A673 (cell line): ENCODE measurements around the gene DIRAS1.

ENCODE experiments used
- EZH2 ChIP-seq: fragments of 200-600 bp; sonication (generic); IDR thresholded peaks from 2 replicates; pipeline ENCODE4 v1.6.1; 2017; ENCODE audit warnings: borderline replicate concordance, low read depth, mild to moderate bottlenecking, mixed read lengths, antibody characterized with exemption, low read length; ENCODE audit not compliant: poor library complexity, severe bottlenecking
- TF ChIP-seq, protein P1 (sequence below): fragments of 300-800, 200-600 bp; sonication (generic); conservative IDR thresholded peaks from 2 replicates; pipeline ENCODE4 v1.5.1; 2017; ENCODE audit warnings: low read depth, mild to moderate bottlenecking, antibody characterized with exemption, low read length, moderate library complexity, mixed read lengths

DNA sequence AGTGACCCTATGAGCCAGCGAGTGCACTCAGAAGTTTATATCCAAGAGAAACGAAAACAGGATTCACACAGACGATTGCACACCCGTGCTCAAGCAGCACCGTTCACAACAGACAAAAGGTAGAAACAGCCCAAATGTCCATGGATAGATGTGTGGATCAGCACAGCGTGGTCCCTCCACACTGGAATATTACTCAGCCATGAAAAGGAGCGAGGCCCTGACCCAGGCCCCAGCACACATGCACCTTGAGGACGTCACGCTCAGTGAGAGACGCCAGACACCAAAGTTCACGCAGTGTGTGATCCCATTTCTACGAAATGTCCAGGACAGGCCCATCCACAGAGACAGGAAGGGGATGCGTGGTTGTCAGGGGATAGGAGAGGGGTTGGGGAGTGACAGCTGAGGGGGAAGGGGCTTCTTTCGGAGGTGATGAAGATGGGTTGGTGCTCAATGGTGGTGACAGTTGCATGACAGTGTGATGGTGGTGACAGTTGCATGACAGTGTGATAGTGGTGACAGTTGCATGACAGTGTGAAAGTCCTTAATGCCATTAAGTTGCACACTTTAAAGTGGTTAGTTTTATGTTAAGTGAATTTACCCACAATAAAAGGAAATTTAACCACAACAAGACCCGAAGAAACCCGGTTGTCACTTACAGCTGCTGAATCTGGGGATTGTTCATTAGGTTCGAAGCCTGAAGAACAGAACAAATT is 37.6 kb upstream of the DIRAS1 start:
- TF ChIP-seq, protein P1, sequence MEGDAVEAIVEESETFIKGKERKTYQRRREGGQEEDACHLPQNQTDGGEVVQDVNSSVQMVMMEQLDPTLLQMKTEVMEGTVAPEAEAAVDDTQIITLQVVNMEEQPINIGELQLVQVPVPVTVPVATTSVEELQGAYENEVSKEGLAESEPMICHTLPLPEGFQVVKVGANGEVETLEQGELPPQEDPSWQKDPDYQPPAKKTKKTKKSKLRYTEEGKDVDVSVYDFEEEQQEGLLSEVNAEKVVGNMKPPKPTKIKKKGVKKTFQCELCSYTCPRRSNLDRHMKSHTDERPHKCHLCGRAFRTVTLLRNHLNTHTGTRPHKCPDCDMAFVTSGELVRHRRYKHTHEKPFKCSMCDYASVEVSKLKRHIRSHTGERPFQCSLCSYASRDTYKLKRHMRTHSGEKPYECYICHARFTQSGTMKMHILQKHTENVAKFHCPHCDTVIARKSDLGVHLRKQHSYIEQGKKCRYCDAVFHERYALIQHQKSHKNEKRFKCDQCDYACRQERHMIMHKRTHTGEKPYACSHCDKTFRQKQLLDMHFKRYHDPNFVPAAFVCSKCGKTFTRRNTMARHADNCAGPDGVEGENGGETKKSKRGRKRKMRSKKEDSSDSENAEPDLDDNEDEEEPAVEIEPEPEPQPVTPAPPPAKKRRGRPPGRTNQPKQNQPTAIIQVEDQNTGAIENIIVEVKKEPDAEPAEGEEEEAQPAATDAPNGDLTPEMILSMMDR, result no peak
- no peak for TF ChIP-seq EZH2
